Subcutaneous abdominal adipose tissue (tissue), 5 donors: ENCODE measurements around the gene HMGA1.

ENCODE experiments used
- H3K27ac ChIP-seq: one replicate; pipeline ENCODE4 v1.7.0; 2013; ENCODE audit warnings: low read depth, mild to moderate bottlenecking, inconsistent platforms, low read length, moderate library complexity
- H3K27me3 ChIP-seq, 5 donors: one replicate each; pipeline ENCODE4 v1.7.0; 2013; ENCODE audit warnings: low read length in 5 of 5, inconsistent platforms in 1 of 5; ENCODE audit not compliant: control insufficient read depth in 5 of 5, insufficient read depth in 4 of 5
- H3K36me3 ChIP-seq, 5 donors: one replicate each; pipeline ENCODE4 v1.7.0; 2013; ENCODE audit warnings: low read length in 5 of 5; ENCODE audit not compliant: control insufficient read depth in 5 of 5, insufficient read depth in 5 of 5
- H3K4me1 ChIP-seq, 5 donors: one replicate each; pipeline ENCODE4 v1.7.0; 2013; ENCODE audit warnings: low read length in 5 of 5, mild to moderate bottlenecking in 3 of 5, moderate library complexity in 1 of 5; ENCODE audit not compliant: control insufficient read depth in 5 of 5, insufficient read depth in 5 of 5
- H3K4me3 ChIP-seq, 5 donors: one replicate each; pipeline ENCODE4 v1.7.0; 2013; ENCODE audit warnings: low read length in 5 of 5, low read depth in 1 of 5
- H3K9ac ChIP-seq, 5 donors: one replicate each; pipeline ENCODE4 v1.7.0; 2013; ENCODE audit warnings: low read length in 5 of 5, mild to moderate bottlenecking in 4 of 5, moderate library complexity in 3 of 5
- H3K9me3 ChIP-seq, 5 donors: one replicate each; pipeline ENCODE4 v1.7.0; 2013; ENCODE audit warnings: low read length in 5 of 5; ENCODE audit not compliant: control insufficient read depth in 5 of 5
- donor health status: healthy.
- donor health status: healthy.
- donor health status: healthy.
- donor health status: healthy.
- donor health status: healthy.

The HMGA1 gene, protein sequence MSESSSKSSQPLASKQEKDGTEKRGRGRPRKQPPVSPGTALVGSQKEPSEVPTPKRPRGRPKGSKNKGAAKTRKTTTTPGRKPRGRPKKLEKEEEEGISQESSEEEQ

DNA sequence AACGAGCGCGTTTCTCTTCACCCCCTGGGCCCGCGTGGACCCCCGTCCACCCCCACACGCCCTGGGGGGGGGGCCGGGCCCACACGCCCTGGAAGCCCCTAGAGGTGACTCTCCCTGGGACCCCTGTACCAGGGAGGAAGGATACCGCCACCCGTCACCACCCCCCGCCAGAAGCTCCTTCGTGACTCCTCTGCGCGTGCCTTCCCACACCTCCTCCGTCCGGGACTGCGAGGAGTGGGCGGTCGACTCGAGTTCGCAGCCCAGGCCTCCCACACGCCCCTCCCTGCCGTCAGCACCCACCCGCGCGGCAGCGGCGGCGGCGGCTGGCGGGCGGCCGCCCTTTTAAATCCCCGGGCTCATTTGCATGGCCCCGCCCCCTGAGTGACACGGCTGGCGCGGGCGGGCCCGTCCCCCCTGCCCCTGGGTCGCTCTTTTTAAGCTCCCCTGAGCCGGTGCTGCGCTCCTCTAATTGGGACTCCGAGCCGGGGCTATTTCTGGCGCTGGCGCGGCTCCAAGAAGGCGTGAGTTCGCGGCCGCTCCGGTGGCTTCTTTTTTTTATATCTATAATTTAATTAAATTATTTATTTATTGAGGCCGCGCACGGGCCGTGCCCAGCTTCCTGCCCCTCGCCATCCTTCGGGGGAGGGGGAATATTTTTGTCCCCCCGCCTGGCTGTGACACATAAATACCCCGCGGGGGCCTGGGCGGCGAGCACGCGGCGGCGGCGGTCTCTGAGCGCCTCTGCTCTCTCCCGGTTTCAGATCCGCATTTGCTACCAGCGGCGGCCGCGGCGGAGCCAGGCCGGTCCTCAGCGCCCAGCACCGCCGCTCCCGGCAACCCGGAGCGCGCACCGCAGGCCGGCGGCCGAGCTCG is at the start of gene HMGA1:
TSS of gene HMGA1 (plus strand) at position 431 of the 873 bp plus-strand sequence. CDS start 3,908 bp downstream, outside the sequence.
- Histone ChIP-seq H3K4me1 (peaks cover 0 to 23% (median 21%) of the 10 kb centered on the region in 5 donors), H3K4me3 (peak within 1 kb of the TSS; percentile 56 to 74 (median 65)), H3K36me3 (peaks cover 0 to 10% (median 5%) of the 10 kb centered on the region in 5 donors), H3K27ac (peak within 1 kb of the TSS; percentile 90), H3K27me3 (no peaks in the 10 kb centered on the region), H3K9ac (peak within 1 kb of the TSS in 4 of 5 donors; percentile 66 to 77 (median 74)), H3K9me3 (no peaks in the 10 kb centered on the region)

DNA sequence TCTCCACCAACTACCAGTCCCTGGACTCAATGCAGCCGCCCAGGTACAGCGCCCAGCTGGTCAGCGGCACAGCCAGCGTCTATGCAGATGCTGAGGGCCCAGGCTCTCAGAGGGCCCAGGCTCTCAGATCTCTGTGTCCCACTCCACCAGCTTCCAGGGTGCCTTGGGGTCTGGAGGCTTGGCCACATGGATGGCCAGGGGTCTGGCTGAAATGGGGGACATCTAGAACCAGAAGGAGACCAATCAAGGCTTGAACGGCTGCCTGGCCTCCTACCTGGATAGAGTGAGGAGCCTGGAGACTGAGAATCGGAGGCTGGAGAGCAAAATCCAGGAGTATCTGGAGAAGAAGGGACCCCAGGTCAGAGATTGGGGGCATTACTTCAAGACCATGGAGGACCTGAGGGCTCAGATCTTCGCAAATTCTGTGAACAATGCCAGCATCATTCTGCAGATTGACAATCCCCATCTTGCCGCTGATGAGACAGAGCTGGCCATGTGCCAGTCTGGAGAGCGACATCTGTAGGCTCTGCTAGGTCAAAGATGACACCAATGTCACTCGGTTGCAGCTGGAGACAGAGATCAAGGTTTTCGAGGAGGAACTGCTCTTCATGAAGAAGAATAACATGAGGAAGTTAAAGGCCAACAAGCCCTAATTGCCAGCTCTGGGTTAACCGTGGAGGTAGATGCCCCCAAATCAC is 46.7 kb upstream of the HMGA1 start:
- H3K4me1 ChIP-seq, result peaks cover 0 to 3% (median 0%) of the 10 kb centered on the region in 5 donors
- no peaks in the 10 kb centered on the region for H3K27me3 ChIP-seq
- no peaks in the 10 kb centered on the region for H3K9me3 ChIP-seq
- no peak overlapping the region for H3K4me3 ChIP-seq
- H3K36me3 ChIP-seq, result no peaks in the 10 kb centered on the region
- no peak overlapping the region for H3K9ac ChIP-seq
- no peak overlapping the region for H3K27ac ChIP-seq

DNA sequence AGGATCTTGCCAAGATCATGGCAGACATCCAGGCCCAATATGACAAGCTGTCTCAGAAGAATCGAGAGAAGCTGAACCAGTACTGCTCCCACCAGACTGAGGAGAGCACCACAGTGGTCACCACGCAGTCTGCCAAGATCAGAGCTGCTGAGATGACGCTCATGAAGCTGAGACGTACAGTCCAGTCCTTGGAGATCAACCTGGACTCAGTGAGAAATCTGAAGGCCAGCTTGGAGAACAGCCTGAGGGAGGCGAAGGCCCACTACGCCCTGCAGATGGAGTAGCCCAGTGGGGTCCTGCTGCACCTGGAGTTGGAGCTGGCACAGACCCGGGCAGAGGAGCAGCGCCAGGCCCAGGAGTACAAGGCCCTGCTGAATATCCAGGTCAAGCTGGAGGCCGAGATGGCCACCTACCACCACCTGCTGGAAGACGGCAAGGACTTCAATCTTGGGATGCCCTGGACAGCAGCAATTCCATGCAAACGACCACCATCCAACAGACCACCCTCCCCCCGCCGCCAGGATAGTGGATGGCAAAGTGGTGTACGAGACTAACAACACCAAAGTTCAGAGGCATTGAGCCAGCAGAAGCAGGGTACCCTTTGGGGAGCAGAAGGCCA is 46.1 kb upstream of the HMGA1 start:
- Histone ChIP-seq H3K27me3 (no peaks in the 10 kb centered on the region), H3K27ac (no peak overlapping the region)

DNA sequence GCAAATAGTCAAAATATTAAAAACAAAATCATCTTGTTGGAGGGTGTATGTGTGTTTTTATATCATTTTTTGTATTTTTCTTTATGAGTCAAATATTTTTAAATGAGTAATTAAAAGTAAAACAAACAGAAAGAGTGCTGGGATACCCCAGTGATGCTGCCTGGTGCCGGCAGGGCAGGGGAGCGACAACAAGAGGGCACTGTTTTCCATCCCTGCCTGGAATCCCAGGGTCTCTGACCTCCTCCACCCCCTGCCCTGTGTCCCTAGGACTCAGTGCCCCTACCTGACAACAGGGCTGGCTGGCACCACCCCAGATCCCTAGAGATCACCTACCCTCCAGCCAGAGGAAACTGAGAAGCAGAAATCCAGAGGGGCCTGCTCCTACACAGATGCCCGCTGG is 41.9 kb upstream of the HMGA1 start:
- Histone ChIP-seq H3K36me3 (no peaks in the 10 kb centered on the region), H3K27me3 (no peaks in the 10 kb centered on the region), H3K4me3 (no peak overlapping the region), H3K9me3 (no peaks in the 10 kb centered on the region), H3K9ac (no peak overlapping the region), H3K27ac (no peak overlapping the region), H3K4me1 (peaks cover 0 to 15% (median 10%) of the 10 kb centered on the region in 5 donors)

More for the DNA sequence above, 46.1 kb upstream of the HMGA1 start:
- H3K4me1 ChIP-seq, result peaks cover 0 to 3% (median 0%) of the 10 kb centered on the region in 5 donors
- H3K4me3 ChIP-seq, result no peak overlapping the region
- H3K9me3 ChIP-seq, result no peaks in the 10 kb centered on the region
- no peaks in the 10 kb centered on the region for H3K36me3 ChIP-seq
- H3K9ac ChIP-seq, result no peak overlapping the region

DNA sequence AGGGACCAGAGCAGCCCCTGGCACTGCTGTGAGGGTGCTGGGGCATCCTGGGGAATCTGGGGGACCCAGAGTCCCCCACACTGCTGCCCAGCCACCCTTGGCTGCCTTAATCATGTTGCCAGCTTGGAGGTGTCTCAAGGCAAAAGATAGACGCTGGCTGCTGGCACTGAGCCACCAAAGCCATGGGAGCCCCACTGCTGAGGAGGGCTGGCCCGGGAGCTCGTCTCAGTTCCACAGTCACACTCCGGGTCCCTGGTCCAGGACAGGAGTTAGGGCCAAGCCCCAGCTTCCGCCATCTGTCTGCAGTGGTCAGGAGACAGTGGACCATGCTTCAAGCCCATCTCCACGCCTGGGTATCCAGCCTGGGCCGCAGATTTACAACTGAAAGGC is 41.0 kb upstream of the HMGA1 start:
- H3K36me3 ChIP-seq, result no peaks in the 10 kb centered on the region
- H3K27ac ChIP-seq, result no peak overlapping the region
- peak overlapping the region in 1 of 5 donors; percentile 60 for H3K9ac ChIP-seq
- peak overlapping the region; percentile 45 to 82 (median 72) for H3K4me3 ChIP-seq
- peaks cover 0 to 15% (median 10%) of the 10 kb centered on the region in 5 donors for H3K4me1 ChIP-seq
- peaks cover 0 to 2% (median 0%) of the 10 kb centered on the region in 5 donors for H3K27me3 ChIP-seq
- H3K9me3 ChIP-seq, result no peaks in the 10 kb centered on the region

DNA sequence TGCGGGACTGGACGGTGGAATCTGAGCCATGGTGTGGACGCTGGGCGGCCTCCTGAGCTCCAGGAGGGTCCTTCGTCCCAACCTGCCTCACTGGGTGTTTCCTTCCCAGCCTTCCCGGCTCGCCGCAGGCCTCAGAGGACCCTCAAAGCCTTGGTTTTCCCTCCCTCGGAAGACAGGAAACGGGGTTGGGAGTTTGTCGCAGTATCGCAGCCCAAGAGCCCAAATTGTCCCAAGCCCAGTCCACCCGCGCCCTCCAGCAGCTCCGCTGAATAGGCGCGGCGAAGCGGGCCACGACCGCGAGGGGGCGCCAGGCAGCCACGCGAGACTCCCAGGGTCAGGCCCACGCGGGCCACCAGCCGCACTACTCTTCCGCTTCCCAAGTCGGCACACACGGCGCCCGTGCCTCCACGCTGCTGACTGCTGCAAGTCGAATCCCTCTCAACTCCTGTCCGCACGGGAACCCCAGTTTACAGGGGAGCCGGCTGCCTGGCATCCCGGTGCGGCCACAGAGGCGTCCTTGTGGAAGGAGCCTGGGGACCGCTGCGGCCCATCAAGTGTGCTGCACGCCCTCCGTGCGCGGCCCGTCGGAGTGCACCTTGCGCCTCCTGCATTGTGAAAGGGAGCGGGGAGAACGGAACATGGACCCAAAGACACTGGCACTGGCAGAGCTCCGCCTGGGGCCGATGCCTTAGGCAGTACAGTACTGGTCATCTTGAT is 40.4 kb upstream of the HMGA1 start:
- Histone ChIP-seq H3K9me3 (no peaks in the 10 kb centered on the region), H3K27me3 (peaks cover 0 to 2% (median 0%) of the 10 kb centered on the region in 5 donors), H3K4me1 (peaks cover 0 to 16% (median 10%) of the 10 kb centered on the region in 5 donors), H3K4me3 (peak overlapping the region; percentile 45 to 82 (median 72)), H3K27ac (no peak overlapping the region), H3K36me3 (no peaks in the 10 kb centered on the region), H3K9ac (peak overlapping the region in 3 of 5 donors; percentile 60 to 66 (median 63))

DNA sequence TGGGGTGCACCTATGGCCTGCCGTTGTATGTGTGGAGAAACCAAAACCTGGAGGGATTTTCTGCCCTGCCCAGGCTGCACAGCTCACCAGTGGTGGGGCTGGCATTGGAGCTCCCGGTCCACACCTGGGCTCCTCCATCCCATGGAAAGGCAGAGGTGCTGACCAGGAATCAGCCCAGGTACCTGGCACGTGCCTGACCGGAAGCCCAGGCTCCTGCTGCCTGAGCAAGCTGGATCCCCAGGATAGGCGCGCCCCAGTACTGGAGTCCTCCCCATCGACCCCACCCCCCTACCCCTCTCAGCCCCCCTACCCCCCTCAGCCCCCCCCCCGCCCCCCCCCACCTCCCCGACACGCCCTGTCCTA is 39.9 kb upstream of the HMGA1 start:
- Histone ChIP-seq H3K36me3 (no peaks in the 10 kb centered on the region), H3K27ac (no peak overlapping the region), H3K4me1 (peaks cover 0 to 16% (median 10%) of the 10 kb centered on the region in 5 donors), H3K4me3 (peak overlapping the region; percentile 38 to 82 (median 72)), H3K27me3 (peaks cover 0 to 3% (median 0%) of the 10 kb centered on the region in 5 donors), H3K9ac (peak overlapping the region in 3 of 5 donors; percentile 58 to 66 (median 60)), H3K9me3 (no peaks in the 10 kb centered on the region)

DNA sequence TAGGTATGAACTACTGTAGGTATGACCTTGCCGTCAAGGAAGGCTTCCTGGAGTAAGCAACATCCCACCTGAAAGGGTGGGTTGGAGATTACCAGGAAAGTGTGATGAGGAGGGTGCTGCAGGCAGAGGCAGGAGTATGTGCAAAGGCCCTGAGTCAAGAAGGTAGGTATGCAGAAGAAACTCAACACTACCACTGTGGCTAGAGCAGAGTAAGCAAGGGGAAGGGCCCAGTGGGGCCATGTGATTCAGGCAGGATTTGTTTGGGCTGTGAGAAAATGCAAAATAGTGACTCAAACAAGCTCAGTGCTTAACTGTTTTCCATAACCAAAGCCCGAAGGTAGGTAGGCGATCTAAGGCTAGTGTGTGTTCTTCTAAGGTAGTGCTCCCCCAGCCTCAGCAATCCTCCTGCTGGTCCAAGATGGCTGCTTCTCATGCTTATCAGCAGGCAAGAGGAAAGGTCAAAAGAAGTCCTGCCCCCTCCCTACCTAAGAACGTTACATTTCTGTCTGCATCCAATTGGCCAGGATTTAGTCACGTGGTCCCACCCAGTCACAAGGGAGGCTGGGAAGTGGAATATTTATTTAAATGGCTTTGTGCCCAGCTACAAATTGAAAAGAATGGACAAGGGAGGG is 36.2 kb upstream of the HMGA1 start:
- H3K9ac ChIP-seq, result no peak overlapping the region
- H3K27me3 ChIP-seq, result peaks cover 0 to 4% (median 0%) of the 10 kb centered on the region in 5 donors
- H3K4me3 ChIP-seq, result no peak overlapping the region
- H3K4me1 ChIP-seq, result peaks cover 0 to 16% (median 10%) of the 10 kb centered on the region in 5 donors
- H3K27ac ChIP-seq, result no peak overlapping the region
- no peaks in the 10 kb centered on the region for H3K36me3 ChIP-seq
- no peaks in the 10 kb centered on the region for H3K9me3 ChIP-seq
